Measurements from ENCODE around the gene LHX1.

LHX1 gene

GRCh38 chr17:36950027-36950426, 12.8 kb downstream of the LHX1 start:
- DNase-seq (ENCODE audit: insufficient read length, low spot score) = no peak
- FAIRE-seq = no peak

GRCh38 chr17:36951084-36951789, 14.0 kb downstream of the LHX1 start:
- no peak for FAIRE-seq
- no peak for DNase-seq (ENCODE audit: insufficient read length, low spot score)

- FAIRE-seq (no peak), DNase-seq (ENCODE audit: insufficient read length, low spot score) (no peak)
Observed at GRCh38 chr17:36971508-36971907, 34.2 kb downstream of the LHX1 start.

- FAIRE-seq (no peak), DNase-seq (ENCODE audit: insufficient read length, low spot score) (no peak)
Observed at GRCh38 chr17:36972186-36972700, 35.0 kb downstream of the LHX1 start.

- no peak for FAIRE-seq
- no peak for DNase-seq (ENCODE audit: insufficient read length, low spot score)
Observed at GRCh38 chr17:36972905-36973304, 35.6 kb downstream of the LHX1 start.

GRCh38 chr17:36975922-36976515, 38.7 kb downstream of the LHX1 start:
- FAIRE-seq (no peak), DNase-seq (ENCODE audit: insufficient read length, low spot score) (no peak)

GRCh38 chr17:36977066-36977465, 39.8 kb downstream of the LHX1 start:
- FAIRE-seq (no peak), DNase-seq (ENCODE audit: insufficient read length, low spot score) (no peak)

- FAIRE-seq = no peak
- no peak for DNase-seq (ENCODE audit: insufficient read length, low spot score)
Observed at GRCh38 chr17:36977568-36977967, 40.3 kb downstream of the LHX1 start.

GRCh38 chr17:36978810-36979564, 41.7 kb downstream of the LHX1 start:
- DNase-seq (ENCODE audit: insufficient read length, low spot score) = peak; percentile 25
- FAIRE-seq = no peak

- FAIRE-seq (no peak), DNase-seq (ENCODE audit: insufficient read length, low spot score) (no peak)
Observed at GRCh38 chr17:36979565-36979941, 42.3 kb downstream of the LHX1 start.

- DNase-seq (ENCODE audit: insufficient read length, low spot score) = no peak
Observed at GRCh38 chr17:36980280-36980761, 43.0 kb downstream of the LHX1 start.

GRCh38 chr17:36983618-36984017, 46.3 kb downstream of the LHX1 start:
- DNase-seq (ENCODE audit: insufficient read length, low spot score) (no peak), FAIRE-seq (no peak)

More at GRCh38 chr17:36980280-36980761, 43.0 kb downstream of the LHX1 start:
- no peak for FAIRE-seq

- no peak for DNase-seq (ENCODE audit: insufficient read length, low spot score)
Observed at GRCh38 chr17:36989173-36989572, 51.9 kb downstream of the LHX1 start.

GRCh38 chr17:36992701-36993100, 55.4 kb downstream of the LHX1 start:
- DNase-seq (ENCODE audit: insufficient read length, low spot score) (no peak), FAIRE-seq (no peak)

More at GRCh38 chr17:36989173-36989572, 51.9 kb downstream of the LHX1 start:
- no peak for FAIRE-seq

- FAIRE-seq (no peak), DNase-seq (ENCODE audit: insufficient read length, low spot score) (no peak)
Observed at GRCh38 chr17:36993227-36993626, 56.0 kb downstream of the LHX1 start.
